NCI-H128 (cell line): ENCODE data around the gene SMC3.
"Not testable (repeated sequence)": the region's sequence is repeated elsewhere in the genome, so short reads cannot be mapped to it uniquely, and the experiment has no call there.

Source experiments
- DNase-seq: peaks from one replicate; lab custom pipeline; 2025; ENCODE audit not compliant: unreplicated experiment; lab: John Stamatoyannopoulos, UW

SMC3 gene

GRCh38 chr10:110567201-110568054, at the start of gene SMC3:
SMC3 (plus strand) TSS chr10:110567695; CDS start chr10:110567817, 122 bp downstream.
- peak; percentile 94 for DNase-seq

- no peak for DNase-seq
Measured at GRCh38 chr10:110522365-110522988, 45.0 kb upstream of the SMC3 start.

GRCh38 chr10:110523736-110524135, 43.8 kb upstream of the SMC3 start:
- DNase-seq, result no peak

GRCh38 chr10:110524179-110524858, 43.2 kb upstream of the SMC3 start:
- no peak for DNase-seq

- DNase-seq, result no peak
Measured at GRCh38 chr10:110524859-110525232, 42.6 kb upstream of the SMC3 start.

- no peak for DNase-seq
Measured at GRCh38 chr10:110525349-110526260, 41.9 kb upstream of the SMC3 start.

- no peak for DNase-seq
Measured at GRCh38 chr10:110527731-110528171, 39.7 kb upstream of the SMC3 start.

GRCh38 chr10:110528224-110528996, 39.1 kb upstream of the SMC3 start:
- no peak for DNase-seq

GRCh38 chr10:110528997-110529524, 38.4 kb upstream of the SMC3 start:
- DNase-seq, result not testable (repeated sequence)

GRCh38 chr10:110529596-110530011, 37.9 kb upstream of the SMC3 start:
- no peak for DNase-seq

- no peak for DNase-seq
Measured at GRCh38 chr10:110530131-110530831, 37.2 kb upstream of the SMC3 start.

GRCh38 chr10:110531687-110532086, 35.8 kb upstream of the SMC3 start:
- no peak for DNase-seq

GRCh38 chr10:110532628-110533027, 34.9 kb upstream of the SMC3 start:
- DNase-seq, result not testable (repeated sequence)

GRCh38 chr10:110533149-110533548, 34.3 kb upstream of the SMC3 start:
- DNase-seq, result no peak

- DNase-seq, result no peak
Measured at GRCh38 chr10:110534571-110534970, 32.9 kb upstream of the SMC3 start.

GRCh38 chr10:110535958-110536891, 31.3 kb upstream of the SMC3 start:
- DNase-seq, result no peak

GRCh38 chr10:110539091-110539490, 28.4 kb upstream of the SMC3 start:
- no peak for DNase-seq

- DNase-seq, result no peak
Measured at GRCh38 chr10:110540031-110540430, 27.5 kb upstream of the SMC3 start.
